Skeletal muscle tissue (tissue), 4 donors: ENCODE measurements around the gene PARD3B. TPM values are rescaled to one million over a fixed set of nuclear protein-coding genes. Genes with fewer than 3 reads are reported as not detected.

Experiments used
- H3K27ac ChIP-seq: one replicate; pipeline ENCODE4 v1.7.0; 2013; ENCODE audit warnings: mild to moderate bottlenecking, low read depth, low read length, inconsistent platforms
- H3K27me3 ChIP-seq, 3 donors: one replicate each; pipeline ENCODE4 v1.7.0; 2013; ENCODE audit warnings: low read length in 3 of 3; ENCODE audit not compliant: control insufficient read depth in 3 of 3, insufficient read depth in 3 of 3
- H3K36me3 ChIP-seq, 3 donors: one replicate each; pipeline ENCODE4 v1.7.0; 2013; ENCODE audit warnings: low read length in 3 of 3; ENCODE audit not compliant: control insufficient read depth in 3 of 3, insufficient read depth in 3 of 3
- H3K4me1 ChIP-seq, 3 donors: one replicate each; pipeline ENCODE4 v1.7.0; 2013; ENCODE audit warnings: low read length in 3 of 3, mild to moderate bottlenecking in 3 of 3; ENCODE audit not compliant: control insufficient read depth in 3 of 3, insufficient read depth in 3 of 3
- H3K4me3 ChIP-seq, 3 donors: one replicate each; pipeline ENCODE4 v1.7.0; 2013; ENCODE audit warnings: low read length in 3 of 3
- H3K9ac ChIP-seq, 3 donors: one replicate each; pipeline ENCODE4 v1.7.0; 2013; ENCODE audit warnings: low read length in 3 of 3, mild to moderate bottlenecking in 3 of 3, moderate library complexity in 2 of 3, low read depth in 1 of 3
- H3K9me3 ChIP-seq, 3 donors: one replicate each; pipeline ENCODE4 v1.7.0; 2013; ENCODE audit warnings: low read length in 3 of 3; ENCODE audit not compliant: control insufficient read depth in 3 of 3
- total RNA-seq: library from RNA; depleted of rRNA; stranded (reverse); fragments of >200 nt; gene quantifications from one replicate; pipeline ENCODE4 v1.2.3, GENCODE V29; 2014
- donor health status: Osteomylitis.

PARD3B gene
- total RNA-seq, 1 donor from 2014 or later: 19.8 TPM

- Histone ChIP-seq H3K4me3 (no peak overlapping the region), H3K27ac (no peak overlapping the region), H3K36me3 (no peaks in the 10 kb centered on the region), H3K27me3 (no peaks in the 10 kb centered on the region), H3K9me3 (no peaks in the 10 kb centered on the region), H3K9ac (no peak overlapping the region), H3K4me1 (no peaks in the 10 kb centered on the region)
Measured at GRCh38 chr2:205087862-205088261, 542.6 kb downstream of the PARD3B start.

GRCh38 chr2:205089958-205090357, 544.7 kb downstream of the PARD3B start:
- no peaks in the 10 kb centered on the region for H3K36me3 ChIP-seq
- no peaks in the 10 kb centered on the region for H3K4me1 ChIP-seq
- no peaks in the 10 kb centered on the region for H3K27me3 ChIP-seq
- no peak overlapping the region for H3K4me3 ChIP-seq
- no peaks in the 10 kb centered on the region for H3K9me3 ChIP-seq
- H3K27ac ChIP-seq: no peak overlapping the region
- no peak overlapping the region for H3K9ac ChIP-seq

- H3K9ac ChIP-seq: no peak overlapping the region
- no peaks in the 10 kb centered on the region for H3K27me3 ChIP-seq
- H3K9me3 ChIP-seq: no peaks in the 10 kb centered on the region
- no peak overlapping the region for H3K4me3 ChIP-seq
- H3K4me1 ChIP-seq: no peaks in the 10 kb centered on the region
- no peaks in the 10 kb centered on the region for H3K36me3 ChIP-seq
- H3K27ac ChIP-seq: no peak overlapping the region
Measured at GRCh38 chr2:205091411-205091810, 546.1 kb downstream of the PARD3B start.

- H3K36me3 ChIP-seq: no peaks in the 10 kb centered on the region
Measured at GRCh38 chr2:205094031-205094430, 548.8 kb downstream of the PARD3B start.

GRCh38 chr2:205103699-205104098, 558.4 kb downstream of the PARD3B start:
- no peaks in the 10 kb centered on the region for H3K27me3 ChIP-seq
- H3K27ac ChIP-seq: no peak overlapping the region
- no peaks in the 10 kb centered on the region for H3K36me3 ChIP-seq

More at GRCh38 chr2:205094031-205094430, 548.8 kb downstream of the PARD3B start:
- no peaks in the 10 kb centered on the region for H3K27me3 ChIP-seq
- H3K4me3 ChIP-seq: no peak overlapping the region
- H3K9ac ChIP-seq: no peak overlapping the region
- no peaks in the 10 kb centered on the region for H3K9me3 ChIP-seq
- no peak overlapping the region for H3K27ac ChIP-seq
- no peaks in the 10 kb centered on the region for H3K4me1 ChIP-seq

GRCh38 chr2:205107810-205108209, 562.5 kb downstream of the PARD3B start:
- H3K27ac ChIP-seq: no peak overlapping the region
- no peak overlapping the region for H3K9ac ChIP-seq
- H3K27me3 ChIP-seq: no peaks in the 10 kb centered on the region
- no peaks in the 10 kb centered on the region for H3K36me3 ChIP-seq
- H3K4me1 ChIP-seq: no peaks in the 10 kb centered on the region
- no peaks in the 10 kb centered on the region for H3K9me3 ChIP-seq
- no peak overlapping the region for H3K4me3 ChIP-seq

More at GRCh38 chr2:205103699-205104098, 558.4 kb downstream of the PARD3B start:
- H3K4me1 ChIP-seq: no peaks in the 10 kb centered on the region
- no peak overlapping the region for H3K4me3 ChIP-seq
- no peaks in the 10 kb centered on the region for H3K9me3 ChIP-seq
- no peak overlapping the region for H3K9ac ChIP-seq

GRCh38 chr2:205115511-205115910, 570.2 kb downstream of the PARD3B start:
- no peaks in the 10 kb centered on the region for H3K9me3 ChIP-seq
- H3K4me1 ChIP-seq: no peaks in the 10 kb centered on the region
- no peak overlapping the region for H3K9ac ChIP-seq
- no peak overlapping the region for H3K27ac ChIP-seq
- no peaks in the 10 kb centered on the region for H3K36me3 ChIP-seq
- H3K4me3 ChIP-seq: no peak overlapping the region
- H3K27me3 ChIP-seq: no peaks in the 10 kb centered on the region

- no peaks in the 10 kb centered on the region for H3K27me3 ChIP-seq
- no peaks in the 10 kb centered on the region for H3K9me3 ChIP-seq
- no peak overlapping the region for H3K9ac ChIP-seq
- H3K27ac ChIP-seq: no peak overlapping the region
- H3K4me1 ChIP-seq: no peaks in the 10 kb centered on the region
- H3K4me3 ChIP-seq: no peak overlapping the region
- no peaks in the 10 kb centered on the region for H3K36me3 ChIP-seq
Measured at GRCh38 chr2:205117125-205117524, 571.9 kb downstream of the PARD3B start.

GRCh38 chr2:205119136-205119535, 573.9 kb downstream of the PARD3B start:
- H3K27me3 ChIP-seq: no peaks in the 10 kb centered on the region
- H3K4me1 ChIP-seq: no peaks in the 10 kb centered on the region
- H3K9ac ChIP-seq: no peak overlapping the region
- no peak overlapping the region for H3K4me3 ChIP-seq
- H3K36me3 ChIP-seq: no peaks in the 10 kb centered on the region
- no peaks in the 10 kb centered on the region for H3K9me3 ChIP-seq
- H3K27ac ChIP-seq: no peak overlapping the region

GRCh38 chr2:205128726-205129125, 583.5 kb downstream of the PARD3B start:
- Histone ChIP-seq H3K9ac (no peak overlapping the region), H3K4me3 (no peak overlapping the region), H3K27me3 (no peaks in the 10 kb centered on the region), H3K27ac (no peak overlapping the region), H3K36me3 (peaks cover 0 to 3% (median 0%) of the 10 kb centered on the region in 3 donors), H3K4me1 (peaks cover 0 to 2% (median 0%) of the 10 kb centered on the region in 3 donors), H3K9me3 (no peaks in the 10 kb centered on the region)

GRCh38 chr2:205129531-205129930, 584.3 kb downstream of the PARD3B start:
- Histone ChIP-seq H3K4me3 (no peak overlapping the region), H3K4me1 (peaks cover 0 to 2% (median 0%) of the 10 kb centered on the region in 3 donors), H3K36me3 (peaks cover 0 to 3% (median 0%) of the 10 kb centered on the region in 3 donors), H3K27me3 (no peaks in the 10 kb centered on the region), H3K9ac (no peak overlapping the region), H3K27ac (no peak overlapping the region), H3K9me3 (no peaks in the 10 kb centered on the region)
